ENCODE data around the gene ACSF2. TPM values are rescaled to one million over a fixed set of nuclear protein-coding genes. Genes with fewer than 3 reads are reported as not detected.

The ACSF2 gene
- total RNA-seq, 1 donor from 2014 or later, result 14.9 TPM

DNA sequence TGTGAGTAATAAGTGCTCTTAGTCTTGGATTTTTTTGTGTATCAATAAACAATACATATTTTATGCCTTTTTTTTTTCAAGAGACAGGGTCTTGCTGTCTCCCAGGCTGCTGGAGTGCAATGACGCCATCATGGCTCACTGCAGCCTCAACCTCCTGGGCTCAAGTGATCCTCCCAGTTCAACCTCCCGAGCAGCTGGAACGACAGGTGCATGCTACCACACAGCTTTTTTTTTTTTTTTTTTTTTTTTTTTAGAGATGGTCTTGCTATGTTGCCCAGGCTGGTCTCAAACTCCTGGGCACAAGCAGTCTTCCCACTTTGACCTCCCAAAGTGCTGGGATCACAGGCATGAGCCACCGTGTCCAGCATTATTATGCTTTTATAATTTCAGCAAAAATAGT, 13.0 kb downstream of the ACSF2 start:
- no peak for DNase-seq (ENCODE audit: low spot score)

DNA sequence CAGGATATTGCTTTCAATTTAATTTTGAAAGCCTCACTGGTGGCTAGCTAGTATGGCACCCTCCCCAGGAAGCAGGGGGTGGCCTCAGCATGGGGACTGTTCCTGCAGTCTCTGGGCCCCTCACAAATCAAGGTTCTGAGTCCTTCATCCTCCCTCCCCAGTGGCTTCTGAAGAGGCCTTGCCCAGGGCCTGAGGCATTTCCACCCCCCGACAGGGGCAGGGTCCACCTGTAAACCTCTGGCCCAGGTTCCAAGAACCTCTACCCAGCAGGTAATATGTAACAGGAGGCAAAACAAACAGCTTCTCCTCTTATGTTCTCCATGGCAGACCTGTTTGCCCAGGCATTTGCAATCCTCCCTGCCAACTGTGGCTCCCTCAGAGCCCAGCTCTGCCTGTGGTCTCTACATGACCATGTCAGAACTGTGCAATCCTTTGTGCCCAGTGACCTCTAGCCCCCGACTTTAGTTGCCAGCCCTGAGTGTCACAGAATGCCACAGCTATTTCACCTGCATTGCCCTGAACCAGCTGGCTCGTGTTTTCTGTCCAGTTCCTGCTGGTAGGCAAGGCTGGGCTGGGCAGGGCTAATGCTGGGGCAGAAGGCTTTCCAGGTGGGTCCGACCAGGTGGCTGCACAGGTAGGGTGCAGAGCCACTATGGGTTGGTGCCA, 14.3 kb downstream of the ACSF2 start:
- no peak for DNase-seq (ENCODE audit: low spot score)

DNA sequence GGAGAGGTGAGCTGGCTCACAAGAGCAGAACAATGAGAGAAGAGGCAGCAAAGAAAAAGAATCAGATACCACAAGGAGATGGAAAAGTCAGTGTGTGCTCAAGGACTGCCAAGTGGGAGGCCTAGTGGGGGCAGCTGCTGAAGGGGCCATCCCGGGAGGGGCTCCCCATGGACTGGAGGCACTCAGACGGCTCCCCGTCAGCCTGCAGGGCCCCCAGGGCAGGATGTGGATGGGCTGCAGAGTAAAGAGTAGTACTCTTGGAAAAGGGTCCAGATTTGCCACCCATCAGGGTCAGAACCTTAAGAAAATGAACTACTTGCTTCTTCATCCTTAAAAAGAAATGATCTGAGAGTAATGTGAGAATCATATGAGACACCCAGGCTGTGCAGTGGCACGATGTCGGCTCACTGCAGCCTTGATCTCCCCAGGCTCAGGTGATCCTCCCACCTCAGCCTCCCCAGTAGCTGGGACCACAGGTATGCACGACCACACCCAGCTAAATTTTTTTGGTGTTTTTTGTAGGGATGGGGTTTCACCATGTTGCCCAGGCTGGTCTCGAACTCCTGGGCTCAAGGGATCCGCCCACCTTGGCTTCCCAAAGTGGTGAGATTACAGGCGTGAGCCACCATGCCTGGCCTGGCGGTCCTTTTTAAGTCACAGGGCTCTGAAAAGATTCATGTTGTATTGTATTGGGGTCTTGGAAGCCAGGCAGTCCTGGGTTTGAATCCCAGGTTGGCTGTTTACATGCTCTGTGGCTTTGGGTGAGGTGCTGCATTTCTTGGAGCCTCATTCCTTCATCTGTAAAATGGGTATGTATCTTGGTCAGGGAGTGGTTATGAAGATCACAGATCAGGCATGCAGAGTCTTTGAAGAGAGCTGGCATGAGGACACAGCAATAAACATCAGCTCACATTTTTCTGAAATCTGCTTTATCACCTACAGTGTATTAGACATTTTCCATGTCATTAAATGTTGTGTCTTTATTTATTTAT, 15.1 kb downstream of the ACSF2 start:
- DNase-seq (ENCODE audit: low spot score), result no peak

DNA sequence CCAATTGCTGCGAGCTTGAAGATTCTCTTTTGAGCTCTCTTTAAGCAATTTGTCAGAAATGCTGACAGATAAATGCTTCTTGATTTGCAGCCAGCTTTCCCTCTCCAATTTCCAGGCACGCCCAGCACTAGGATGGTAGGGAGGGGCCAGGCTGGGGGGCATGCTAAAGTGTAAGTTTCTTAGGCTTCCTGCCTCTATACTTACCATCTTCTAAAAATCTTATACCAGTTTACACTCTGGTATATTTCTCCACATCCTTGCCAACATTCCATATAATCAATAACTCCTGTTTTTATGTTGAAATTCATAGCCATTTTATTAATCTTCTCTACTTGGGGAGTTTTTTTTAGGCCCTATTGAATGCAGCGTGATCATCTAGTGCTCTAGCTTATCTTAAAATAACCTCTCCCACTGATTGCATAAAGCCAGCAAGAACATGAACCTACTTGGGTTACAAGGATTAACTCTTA, 17.5 kb downstream of the ACSF2 start:
- DNase-seq (ENCODE audit: low spot score), result peak; percentile 87

DNA sequence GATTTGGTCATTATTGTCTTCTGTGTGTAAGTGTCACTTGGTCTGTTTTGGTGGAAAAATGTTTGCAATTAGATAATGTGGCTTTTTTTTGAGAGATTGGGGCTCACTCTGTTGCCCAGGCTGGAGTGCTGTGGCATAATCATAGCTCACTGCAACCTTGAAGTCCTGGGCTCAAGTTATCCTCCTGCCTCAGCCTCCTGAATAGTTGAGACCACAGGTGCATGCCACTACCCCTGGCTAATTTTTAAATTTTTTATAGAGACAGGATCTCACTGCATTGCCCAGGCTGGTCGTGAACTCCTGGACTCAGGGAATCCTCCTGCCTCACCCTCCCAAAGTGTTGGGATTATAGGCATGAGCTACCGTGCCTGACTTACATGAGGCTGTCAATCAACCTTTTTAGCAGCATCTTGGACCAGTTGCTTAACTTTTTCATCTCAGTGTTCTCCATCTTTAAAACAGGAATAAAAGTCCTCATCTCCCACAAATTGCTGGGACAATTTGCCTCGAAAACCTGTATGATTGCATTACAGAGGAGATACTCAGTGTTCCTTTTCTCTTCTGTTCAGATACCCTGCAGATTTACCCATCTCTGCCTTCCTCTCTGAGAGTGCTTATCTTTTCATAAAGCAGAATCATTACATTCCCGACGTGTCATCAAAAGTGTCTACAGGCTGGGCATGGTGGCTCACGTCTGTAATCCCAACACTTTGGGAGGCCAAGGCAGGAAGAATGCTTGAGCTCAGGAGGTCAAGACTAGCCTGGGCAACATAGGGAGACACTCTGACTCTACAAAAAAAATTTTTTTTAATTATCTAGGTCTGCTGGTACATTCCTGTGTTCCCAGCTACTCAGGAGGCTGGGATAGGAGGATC, 19.1 kb downstream of the ACSF2 start:
- no peak for DNase-seq (ENCODE audit: low spot score)

DNA sequence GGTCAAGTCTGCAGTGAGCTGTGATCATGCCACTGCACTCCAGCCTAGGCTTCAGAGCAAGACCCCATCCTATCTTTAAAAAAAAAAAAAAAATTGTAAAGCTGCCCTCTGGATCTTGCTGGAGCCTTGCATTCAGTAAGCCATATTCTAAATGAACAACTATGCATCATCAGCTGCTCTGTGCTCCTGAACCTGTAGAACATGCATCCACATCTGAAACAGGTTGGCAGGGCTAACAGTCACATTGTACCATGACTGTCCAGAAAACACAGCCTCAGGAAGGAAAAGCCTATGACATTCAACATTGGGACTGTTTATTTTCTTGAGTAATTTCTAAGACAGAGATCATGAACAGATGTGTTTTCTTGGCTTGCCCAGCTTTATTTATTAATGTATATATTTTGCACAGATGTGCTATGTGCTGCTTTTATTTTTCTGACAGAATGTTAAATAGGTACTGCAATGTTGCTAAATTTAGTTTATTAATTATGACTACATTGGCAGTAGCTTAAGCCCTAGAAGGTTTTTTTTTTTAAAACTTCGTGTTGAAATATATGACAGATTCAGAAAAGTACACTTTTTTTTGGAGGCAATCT, 19.8 kb downstream of the ACSF2 start:
- DNase-seq (ENCODE audit: low spot score), result no peak

DNA sequence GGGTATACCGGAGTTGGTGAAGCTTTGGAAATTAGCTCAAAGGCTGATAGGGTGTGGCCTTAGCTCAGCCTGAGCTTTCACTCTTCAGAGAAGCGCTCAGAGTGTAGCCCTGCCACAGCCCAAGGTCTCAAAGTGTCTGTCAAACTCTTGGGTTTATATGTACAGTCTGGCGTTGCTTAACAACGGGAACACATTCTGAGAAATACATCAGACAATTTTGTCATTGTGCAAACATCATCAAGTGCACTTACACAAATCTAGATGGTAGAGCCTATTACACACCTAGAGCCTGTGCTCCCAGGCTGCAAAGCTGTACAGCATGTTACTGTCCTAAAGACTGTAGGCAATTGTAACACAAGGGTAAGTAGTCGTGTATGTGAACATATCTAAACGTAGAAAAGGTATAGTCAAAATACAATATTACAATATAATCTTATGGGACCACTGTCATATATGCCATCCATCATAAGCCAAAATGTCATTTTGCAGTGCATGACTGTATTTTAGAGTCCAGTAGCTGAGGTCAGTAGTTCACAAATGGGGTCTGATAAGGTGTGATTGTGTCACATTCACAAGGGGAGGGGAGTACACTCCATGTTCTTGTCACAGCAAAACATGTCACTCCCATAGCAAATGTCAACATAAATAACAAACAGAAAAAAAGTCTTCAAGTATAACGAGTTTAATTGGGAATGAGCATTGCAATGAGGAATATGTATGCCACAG, 22.0 kb downstream of the ACSF2 start:
- no peak for DNase-seq (ENCODE audit: low spot score)

DNA sequence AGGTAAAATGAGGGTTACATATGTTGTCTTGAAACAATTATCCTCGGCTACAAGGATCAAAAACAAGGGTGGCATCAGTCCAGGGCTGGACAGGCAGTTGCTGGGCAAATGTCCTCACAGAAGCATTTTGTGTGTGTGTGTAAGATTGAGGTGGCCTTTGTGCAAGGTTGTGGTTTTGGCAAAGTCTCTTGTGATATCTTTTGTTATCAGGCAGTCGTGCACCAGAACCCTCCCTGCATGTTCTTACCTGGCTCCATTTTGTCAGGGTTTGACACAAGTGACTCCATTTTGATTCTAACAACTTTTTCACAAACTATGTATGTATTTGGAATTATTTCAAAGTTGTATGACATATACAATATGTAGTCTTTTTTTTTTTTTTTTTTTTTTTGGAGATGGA, 22.6 kb downstream of the ACSF2 start:
- DNase-seq (ENCODE audit: low spot score), result no peak

DNA sequence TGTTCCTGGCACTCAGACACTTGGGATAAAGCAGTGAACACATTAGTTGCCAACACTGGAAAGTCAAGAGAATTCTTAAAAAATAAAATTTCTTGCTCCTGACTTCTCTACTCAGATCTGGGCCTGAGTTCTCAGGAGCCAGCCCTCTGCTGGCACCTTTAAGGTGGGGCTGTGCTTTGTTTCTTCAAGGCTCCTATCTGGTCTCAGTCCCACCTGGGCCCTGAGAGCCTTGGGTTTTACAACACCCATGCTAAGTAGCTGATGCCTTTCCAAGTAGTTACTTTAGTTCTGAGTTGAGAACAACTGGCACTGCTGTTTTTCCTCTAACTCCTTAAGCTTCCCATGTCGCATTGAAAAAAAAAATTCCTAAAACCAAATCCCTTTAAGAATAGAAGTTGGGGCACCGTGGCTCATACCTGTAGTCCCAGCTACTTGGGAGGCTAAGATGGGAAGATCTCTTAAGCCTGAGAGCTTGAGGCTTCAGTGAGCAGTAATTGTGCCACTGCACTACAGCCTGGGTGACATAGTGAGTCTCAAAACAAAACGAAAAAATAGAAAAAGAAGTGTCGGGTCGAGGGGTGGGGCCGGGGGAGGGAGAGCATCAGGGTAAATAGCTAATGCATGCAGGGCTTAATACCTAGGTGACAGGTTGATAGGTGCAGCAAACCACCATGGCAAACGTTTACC, 26.1 kb downstream of the ACSF2 start:
- no peak for DNase-seq (ENCODE audit: low spot score)

DNA sequence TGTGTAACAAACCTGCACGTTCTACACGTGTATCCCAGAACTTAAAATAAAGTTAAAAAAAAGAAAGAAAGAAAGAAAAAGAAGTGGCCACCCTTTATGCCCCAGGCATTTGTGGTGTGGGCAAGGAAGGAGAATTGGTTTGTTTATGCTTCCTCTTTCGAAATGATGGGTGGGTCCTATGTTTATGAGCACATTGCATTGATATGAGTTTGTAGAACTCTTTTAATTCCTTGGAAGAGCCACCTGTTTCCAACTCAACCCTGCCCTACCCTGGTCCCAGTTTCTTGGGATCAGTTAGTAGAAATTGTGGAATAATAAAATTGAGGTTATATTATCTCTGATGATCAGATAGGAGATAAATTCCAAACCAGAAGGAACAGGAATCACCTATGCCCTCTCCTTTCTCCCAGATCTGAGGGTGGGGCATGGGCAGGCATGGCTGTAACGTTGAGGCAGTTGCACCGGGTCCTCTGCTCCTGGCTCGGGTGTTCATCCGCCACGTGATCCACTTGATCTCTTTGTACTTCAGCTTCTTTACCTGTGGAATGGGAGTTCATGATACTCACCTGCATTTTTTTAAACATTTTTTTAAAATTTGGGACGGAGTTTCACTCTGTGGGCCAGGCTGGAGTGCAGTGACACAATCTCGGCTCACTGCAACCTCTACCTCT, 26.7 kb downstream of the ACSF2 start:
- no peak for DNase-seq (ENCODE audit: low spot score)

DNA sequence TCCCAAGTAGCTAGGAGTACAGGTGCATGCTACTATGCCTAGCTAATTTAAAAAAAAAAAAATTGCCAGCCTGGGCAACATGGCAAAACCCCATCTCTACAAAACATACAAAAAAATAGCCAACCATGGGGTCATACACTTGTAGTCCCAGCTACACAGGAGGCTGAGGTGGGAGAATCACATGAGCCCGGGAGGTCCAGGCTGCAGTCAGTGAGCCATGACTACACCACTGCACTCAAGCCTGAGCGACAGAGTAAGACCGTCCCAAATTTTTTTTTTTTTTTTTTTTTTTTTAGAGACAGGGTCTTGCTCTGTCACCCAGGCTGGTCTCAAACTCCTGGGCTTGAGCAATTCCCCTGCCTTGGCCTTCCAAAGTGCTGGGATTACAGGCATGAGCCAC, 27.9 kb downstream of the ACSF2 start:
- DNase-seq (ENCODE audit: low spot score), result no peak

DNA sequence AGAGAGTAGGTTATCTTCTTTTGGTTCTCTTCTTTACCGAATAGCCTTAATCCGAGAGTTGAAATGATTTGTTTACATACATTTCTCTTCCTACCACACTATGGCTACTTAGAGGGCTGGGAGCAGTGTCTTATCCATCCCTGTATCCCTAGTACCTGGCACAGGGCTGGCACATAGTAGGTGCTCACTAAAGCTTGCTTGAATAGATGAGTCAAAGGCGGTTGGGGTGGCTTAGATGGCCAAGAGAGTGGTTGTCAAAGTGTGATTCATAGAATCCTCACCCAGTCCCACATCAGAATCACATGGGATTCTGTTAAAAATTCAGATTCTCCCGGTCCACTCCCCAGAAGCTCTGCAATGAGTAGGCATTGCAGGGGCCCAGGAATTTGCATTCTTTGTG, 31.6 kb downstream of the ACSF2 start:
- no peak for DNase-seq (ENCODE audit: low spot score)

DNA sequence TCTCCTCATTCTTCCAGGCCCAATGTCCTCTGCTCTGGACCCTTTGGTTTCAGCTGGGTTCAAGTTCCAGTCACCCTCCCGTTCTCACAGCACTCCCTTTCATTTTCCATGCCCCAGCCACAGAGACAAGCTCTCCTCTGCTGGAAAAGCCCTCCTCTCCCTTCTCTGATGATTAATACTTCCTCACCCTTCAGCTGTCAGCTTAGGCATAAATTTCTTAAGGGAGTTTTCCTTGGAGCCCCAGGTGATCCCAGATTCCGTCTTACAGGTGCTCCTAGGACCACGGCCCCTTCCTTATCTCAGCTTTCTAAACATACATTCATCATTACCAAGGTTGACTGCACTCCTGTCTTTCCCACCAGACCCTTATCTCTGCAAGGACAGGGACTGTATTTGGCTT, 32.3 kb downstream of the ACSF2 start:
- DNase-seq (ENCODE audit: low spot score), result no peak

DNA sequence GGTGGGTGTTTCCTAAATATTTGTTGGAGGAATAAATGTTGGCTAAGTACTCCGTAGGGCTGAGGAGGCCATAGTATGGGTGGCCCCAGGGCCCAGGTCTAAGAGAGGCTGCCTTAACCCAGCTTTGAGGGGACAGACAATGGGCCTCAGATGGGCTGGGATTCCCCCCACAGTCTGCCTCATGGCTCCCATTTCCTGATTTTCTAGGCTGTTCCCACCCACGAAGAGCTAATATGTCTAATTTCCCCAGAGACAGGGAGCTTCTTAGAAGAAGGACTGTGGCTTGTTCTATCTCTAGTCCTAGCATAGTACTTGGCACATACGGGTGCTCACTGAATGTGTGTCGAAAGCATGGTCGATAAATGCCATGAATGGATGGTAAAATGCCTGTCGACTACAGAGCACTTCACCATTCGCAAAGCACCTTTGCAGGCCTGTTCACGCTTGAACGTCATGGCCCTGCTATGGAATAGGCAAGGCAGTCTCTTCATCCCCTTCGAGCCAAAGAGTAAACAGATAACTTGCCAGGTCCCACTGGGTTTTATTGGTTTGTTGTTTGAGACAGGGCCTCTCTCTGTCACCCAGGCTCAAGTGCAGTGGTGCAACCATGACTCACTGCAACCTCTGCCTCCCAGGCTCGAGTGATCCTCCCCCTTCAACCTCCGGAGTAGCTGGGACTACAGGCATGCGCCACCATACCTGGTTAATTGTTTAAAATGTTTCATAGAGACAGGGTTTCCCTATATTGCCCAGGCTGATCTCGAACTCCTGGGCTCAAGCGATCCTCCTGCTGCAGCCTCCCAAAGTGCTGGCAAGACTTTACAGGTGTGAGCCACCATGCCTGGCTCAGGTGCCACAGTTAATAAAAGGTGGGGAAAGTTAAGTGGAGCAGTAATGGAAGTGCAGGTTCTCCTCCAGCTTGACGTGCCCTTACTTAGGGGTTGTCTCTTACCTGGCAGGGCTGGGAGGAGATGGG, 33.0 kb downstream of the ACSF2 start:
- no peak for DNase-seq (ENCODE audit: low spot score)

DNA sequence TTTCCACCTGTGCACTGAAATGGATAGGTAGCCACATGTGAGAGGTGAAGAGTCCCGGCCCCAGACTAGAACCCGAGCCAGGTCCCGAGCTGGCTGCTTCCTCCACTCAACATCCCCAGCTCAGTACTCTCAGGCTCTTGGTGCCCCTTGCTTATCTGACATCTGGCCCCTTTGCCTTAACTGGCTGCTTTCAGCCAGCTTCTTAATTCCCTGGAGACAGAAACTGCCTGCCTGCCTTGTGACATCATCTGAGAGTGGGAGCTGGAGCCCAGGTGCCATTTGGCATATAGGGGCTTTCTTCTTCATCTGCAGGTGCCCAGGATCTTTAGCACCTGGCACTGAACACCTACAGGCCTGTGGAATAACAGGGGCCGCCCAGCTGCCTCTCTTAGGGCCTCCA, 33.7 kb downstream of the ACSF2 start:
- DNase-seq (ENCODE audit: low spot score), result peak; percentile 18

DNA sequence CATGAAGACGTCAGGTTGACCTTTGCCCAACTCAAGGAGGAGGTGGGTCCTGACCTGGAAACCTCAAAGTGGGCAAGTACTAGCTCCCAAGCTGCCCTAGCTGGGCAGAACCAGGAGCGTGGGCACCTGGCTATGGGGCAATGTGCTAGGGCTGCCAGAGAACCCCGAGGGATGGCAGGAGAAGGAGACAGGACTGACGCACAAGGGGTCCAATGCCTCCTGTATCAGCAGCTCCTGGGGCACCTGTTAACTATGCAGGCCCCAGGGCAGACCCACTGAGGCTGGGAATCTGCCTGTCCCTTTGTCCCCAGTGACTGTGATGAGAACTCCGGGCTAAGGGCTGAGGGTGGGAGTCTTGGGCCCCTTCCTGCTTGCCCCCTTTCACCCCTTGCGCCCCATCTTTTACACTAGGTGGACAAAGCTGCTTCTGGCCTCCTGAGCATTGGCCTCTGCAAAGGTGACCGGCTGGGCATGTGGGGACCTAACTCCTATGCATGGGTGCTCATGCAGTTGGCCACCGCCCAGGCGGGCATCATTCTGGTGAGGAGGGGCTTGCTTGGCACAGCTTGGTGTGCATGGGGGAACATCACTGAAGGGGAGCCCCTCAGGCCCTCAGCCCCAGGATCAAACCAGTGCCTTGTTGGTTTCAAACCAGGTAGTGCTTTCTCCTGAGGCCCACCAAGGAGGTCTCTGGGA, 35.0 kb downstream of the ACSF2 start:
- no peak for DNase-seq (ENCODE audit: low spot score)

DNA sequence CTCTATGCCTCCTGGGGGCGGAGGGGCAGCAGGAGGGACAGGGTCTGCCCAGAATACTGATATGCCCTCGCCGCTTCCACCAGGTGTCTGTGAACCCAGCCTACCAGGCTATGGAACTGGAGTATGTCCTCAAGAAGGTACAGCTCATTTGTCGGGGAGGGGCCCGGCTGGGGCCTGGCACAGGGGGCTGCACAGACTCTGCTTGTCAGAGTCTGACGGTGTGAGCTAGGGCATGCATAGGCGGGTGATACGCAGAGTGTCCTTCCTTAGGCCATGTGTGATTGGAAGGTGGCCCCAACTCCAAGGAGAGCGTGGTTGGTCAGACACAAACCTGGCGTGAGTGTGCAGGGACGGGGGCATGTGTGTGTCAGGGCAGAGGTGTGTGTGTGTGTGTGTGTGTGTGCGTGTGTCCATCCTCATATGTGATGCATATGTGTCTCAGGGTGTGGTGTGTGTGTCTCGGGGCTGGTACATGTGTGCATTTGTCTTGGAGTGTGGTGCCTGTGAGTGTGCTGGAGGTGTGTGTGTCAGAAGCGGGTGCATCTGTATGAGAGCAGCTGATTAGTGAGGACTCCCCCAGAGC, 35.6 kb downstream of the ACSF2 start:
- DNase-seq (ENCODE audit: low spot score), result no peak

Measured in umbilical cord (tissue), 2 donors.